Measurements from ENCODE around the gene MMP11. TPM values are rescaled to one million over a fixed set of nuclear protein-coding genes. Genes with fewer than 3 reads are reported as not detected.

The MMP11 gene
- total and polyA plus RNA-seq, 2 experiments from 2014 or later = 5.3 to 17.4 TPM

GRCh38 chr22:23817146-23817545, 44.5 kb downstream of the MMP11 start:
- DNase-seq (ENCODE audit: low spot score) (no peak), ATAC-seq (no peak)
- Histone ChIP-seq H3K79me2 (replicated peaks; ENCODE audit: insufficient read depth) (no peaks in the 10 kb centered on the region), H3K36me3 (ENCODE audit: insufficient read depth) (peaks cover 42% of the 10 kb centered on the region), H2AFZ (no peak overlapping the region), H3K27me3 (ENCODE audit: insufficient read depth) (no peaks in the 10 kb centered on the region), H3K4me3 (no peak overlapping the region), H3K4me2 (no peak overlapping the region), H3K27ac (ENCODE audit: low read depth) (no peak overlapping the region), H4K20me1 (replicated peaks; ENCODE audit: insufficient read depth) (no peaks in the 10 kb centered on the region; the same call in 1 of the 2 replicates), H3F3A (replicated peaks; ENCODE audit: low read depth) (no peaks in the 10 kb centered on the region), H3K4me1 (ENCODE audit: insufficient read depth) (no peaks in the 10 kb centered on the region), H3K9me2 (ENCODE audit: insufficient read depth) (0 out of 2 replicates have a peak, but pooled peaks cover 4% of the 10 kb centered on the region)
- TF ChIP-seq REST (IDR thresholded peaks at IDR 0.05; ENCODE audit: unreplicated experiment) = no peak
- TF ChIP-seq STAT1 (IDR thresholded peaks at IDR 0.05; ENCODE audit: unreplicated experiment) = no peak
- no peak for TF ChIP-seq NANOG (IDR thresholded peaks at IDR 0.05; ENCODE audit: borderline replicate concordance)
- TF ChIP-seq EZH2 (IDR thresholded peaks at IDR 0.05; ENCODE audit: low read depth, unreplicated experiment) = no peak
- TF ChIP-seq ZNF114 (CRISPR knock-in tag; IDR thresholded peaks at IDR 0.05) = no peak
- TF ChIP-seq JUNB (IDR thresholded peaks at IDR 0.05; ENCODE audit: unreplicated experiment) = no peak
- no peak for TF ChIP-seq ZNF462 (CRISPR knock-in tag; IDR thresholded peaks at IDR 0.05)
- no peak for TF ChIP-seq EZH2phosphoT487 (IDR thresholded peaks at IDR 0.05; ENCODE audit: unreplicated experiment)
- no peak for TF ChIP-seq ETS1 (IDR thresholded peaks at IDR 0.05)
- no peak for TF ChIP-seq POLR2AphosphoS5 (IDR thresholded peaks at IDR 0.05; ENCODE audit: low read depth)
- no peak for TF ChIP-seq CTCF (conservative IDR thresholded peaks at IDR 0.05; ENCODE audit: low read depth in 2 of 2)
- no peak for TF ChIP-seq CREB1 (CRISPR knock-in tag; IDR thresholded peaks at IDR 0.05; ENCODE audit: low read depth)
- H3K4me1 Mint-ChIP-seq = peaks cover 9% of the 10 kb centered on the region; the same call in 2 of the 3 replicates
- H3K9me3 Mint-ChIP-seq = no peaks in the 10 kb centered on the region; the same call in 2 of the 3 replicates
- no peak overlapping the region for H3K27ac Mint-ChIP-seq
- no peak overlapping the region for H3K4me3 Mint-ChIP-seq
- peaks cover 94% of the 10 kb centered on the region for H3K36me3 Mint-ChIP-seq (ENCODE audit: low read depth)
- peaks cover 14% of the 10 kb centered on the region for H3K27me3 Mint-ChIP-seq (ENCODE audit: insufficient read depth, low read depth, poor library complexity)
